Activated CD8-positive, alpha-beta T cell treated with anti-CD3 and anti-CD28 coated beads for 36 hours (primary cell): Measurements from ENCODE around the gene DHRS12. TPM values are rescaled to one million over a fixed set of nuclear protein-coding genes. Genes with fewer than 3 reads are reported as not detected.
A peak's percentile ranks its signal among the peaks of the same experiment; 100 is the strongest.

ENCODE experiments used
- ATAC-seq: fragments of 200-7000 bp; cut with Tn5 transposase; one replicate; pipeline ENCODE4 v1.10.0; 2021; ENCODE audit warnings: mild to moderate bottlenecking, moderate library complexity
- CTCF ChIA-PET: fragments of 350-600 bp; sonication (Branson Sonifier 250); formaldehyde crosslinking; loops from one replicate; lab custom pipeline; 2021; ENCODE audit warnings: antibody characterized with exemption; lab: Charles Lee
- POLR2A ChIA-PET: fragments of 350-600 bp; sonication (Branson Sonifier 250); formaldehyde crosslinking; loops from one replicate; lab custom pipeline; 2021; ENCODE audit warnings: antibody characterized with exemption; lab: Charles Lee
- DNase-seq: peaks from one replicate; pipeline ENCODE4 v3.0.0-alpha.2; 2020
- H3K27ac Mint-ChIP-seq: one replicate; pipeline ENCODE4 v1.8.0; 2021; ENCODE audit warnings: mild to moderate bottlenecking, mixed read lengths
- H3K27me3 Mint-ChIP-seq: one replicate; pipeline ENCODE4 v1.8.0; 2021; ENCODE audit warnings: mixed read lengths
- H3K36me3 Mint-ChIP-seq: one replicate; pipeline ENCODE4 v1.8.0; 2021; ENCODE audit warnings: low read depth, mixed read lengths
- H3K4me1 Mint-ChIP-seq: one replicate; pipeline ENCODE4 v1.8.0; 2021; ENCODE audit warnings: low read depth, mixed read lengths
- H3K4me3 Mint-ChIP-seq: one replicate; pipeline ENCODE4 v1.8.0; 2021; ENCODE audit warnings: mild to moderate bottlenecking, moderate library complexity, mixed read lengths
- H3K9me3 Mint-ChIP-seq: one replicate; pipeline ENCODE4 v1.8.0; 2021; ENCODE audit warnings: mixed read lengths
- CTCF ChIP-seq: fragments of 200-600 bp; IDR thresholded peaks from one replicate; pipeline ENCODE4 v1.8.0; 2022; ENCODE audit warnings: antibody characterized with exemption, mild to moderate bottlenecking
- intact Hi-C: fragments of 100-400 bp; cut with micrococcal nuclease; formaldehyde crosslinking; loops from one replicate; pipeline ENCODE4 v1.10.0; 2022
- total RNA-seq, 2 experiments: library from RNA; stranded (reverse); gene quantifications; one replicate each; pipeline ENCODE4 v1.2.3, GENCODE V29; 2021

DHRS12 gene
- total RNA-seq, 2 experiments from 2014 or later = 6.6 to 6.7 TPM

- H3K9me3 Mint-ChIP-seq = no peaks in the 10 kb centered on the region
- no peak for TF ChIP-seq CTCF
- ChIA-PET CTCF (interaction anchor here (0.7 to 1.8 kb wide), 8 partner anchors 10 to 514 kb away, joined by 3 to 6 read pairs (median 4); partner anchors contain the start of gene TMEM272), POLR2A (interaction anchor here (2.6 kb wide), 1 partner anchor 350 kb away, joined by 7 read pairs; no protein-coding TSS in a partner anchor)
- intact Hi-C loops = loop anchor here (5.0 kb wide), 2 partner anchors 213 to 363 kb away; no protein-coding TSS in a partner anchor
- no peak overlapping the region for H3K27ac Mint-ChIP-seq
- DNase-seq (no peak), ATAC-seq (no peak)
- no peak overlapping the region for H3K4me3 Mint-ChIP-seq
- H3K4me1 Mint-ChIP-seq = peaks cover 40% of the 10 kb centered on the region
- peaks cover 8% of the 10 kb centered on the region for H3K36me3 Mint-ChIP-seq
- H3K27me3 Mint-ChIP-seq = no peaks in the 10 kb centered on the region
Observed at GRCh38 chr13:51800486-51800885, 3.5 kb downstream of the DHRS12 start.

- no peaks in the 10 kb centered on the region for H3K27me3 Mint-ChIP-seq
- H3K4me1 Mint-ChIP-seq = peaks cover 29% of the 10 kb centered on the region
- no peaks in the 10 kb centered on the region for H3K9me3 Mint-ChIP-seq
- POLR2A ChIA-PET = interaction anchor here (0.9 to 1.7 kb wide), 3 partner anchors 31 to 186 kb away, joined by 3 to 5 read pairs (median 3); no protein-coding TSS in a partner anchor
- no peak for ATAC-seq
- no peak for DNase-seq
- no peak overlapping the region for H3K27ac Mint-ChIP-seq
- TF ChIP-seq CTCF = no peak
- CTCF ChIA-PET = interaction anchor here (0.9 to 3.0 kb wide), 9 partner anchors 14 to 674 kb away, joined by 3 to 37 read pairs (median 9); no protein-coding TSS in a partner anchor
- H3K4me3 Mint-ChIP-seq = no peak overlapping the region
- H3K36me3 Mint-ChIP-seq = peaks cover under 1% of the 10 kb centered on the region
- intact Hi-C loops = no loop called here
Observed at GRCh38 chr13:51799261-51799660, 4.7 kb downstream of the DHRS12 start.

- ChIA-PET CTCF (interaction anchor here (0.6 to 3.8 kb wide), 65 partner anchors 8 to 729 kb away, joined by 3 to 37 read pairs (median 4); partner anchors contain the start of genes INTS6 and TMEM272), POLR2A (interaction anchor here (0.5 to 1.7 kb wide), 10 partner anchors 13 to 574 kb away, joined by 3 to 5 read pairs (median 3); partner anchors contain the start of gene INTS6)
- Mint-ChIP-seq H3K27me3 (no peaks in the 10 kb centered on the region), H3K27ac (no peak overlapping the region), H3K4me1 (peaks cover 42% of the 10 kb centered on the region), H3K9me3 (no peaks in the 10 kb centered on the region), H3K36me3 (peaks cover 7% of the 10 kb centered on the region), H3K4me3 (no peak overlapping the region)
- intact Hi-C loops = no loop called here
- TF ChIP-seq CTCF = peak; percentile 55
- ATAC-seq = peak; percentile 55
- peak; percentile 73 for DNase-seq
Observed at GRCh38 chr13:51797664-51798488, 6.1 kb downstream of the DHRS12 start.

GRCh38 chr13:51796546-51796945 lies 7.4 kb downstream of the DHRS12 start:
- POLR2A ChIA-PET = interaction anchor here (1.3 to 1.7 kb wide), 2 partner anchors 17 to 344 kb away, joined by 4 to 5 read pairs; partner anchors contain the start of gene INTS6
- Mint-ChIP-seq H3K9me3 (no peaks in the 10 kb centered on the region), H3K4me3 (no peak overlapping the region), H3K4me1 (peaks cover 33% of the 10 kb centered on the region), H3K27me3 (no peaks in the 10 kb centered on the region), H3K36me3 (peaks cover 7% of the 10 kb centered on the region), H3K27ac (no peak overlapping the region)
- CTCF ChIA-PET = interaction anchor here (0.8 to 3.8 kb wide), 19 partner anchors 10 to 727 kb away, joined by 3 to 37 read pairs (median 10); partner anchors contain the start of gene TMEM272
- no peak for TF ChIP-seq CTCF
- ATAC-seq (no peak), DNase-seq (no peak)
- intact Hi-C loops = no loop called here
